PFSK-1 (cell line): ENCODE measurements around the gene COL23A1.

ENCODE experiments used
- FOXP2 ChIP-seq: optimal IDR thresholded peaks from 2 replicates; pipeline ENCODE3; 2011; ENCODE audit warnings: borderline replicate concordance, control low read depth, inconsistent platforms; ENCODE audit not compliant: insufficient read depth; ENCODE audit errors: extremely low read length, extremely low read depth
- POLR2AphosphoS5 ChIP-seq: IDR thresholded peaks from 2 replicates; pipeline ENCODE4 v1.6.1; 2012; ENCODE audit warnings: low read depth, mild to moderate bottlenecking, control low read depth, low read length, moderate library complexity
- REST ChIP-seq, 2 experiments: IDR thresholded peaks; 2 replicates each; pipeline versions ENCODE4 v1.6.1 to v1.8.0; 2011 to 2012; ENCODE audit warnings: low read depth in 2 of 2, low read length in 2 of 2, control low read depth in 1 of 2, inconsistent platforms in 1 of 2, mild to moderate bottlenecking in 1 of 2, moderate library complexity in 1 of 2; ENCODE audit not compliant: insufficient read depth in 1 of 2
- SIN3A ChIP-seq: IDR thresholded peaks from 2 replicates; pipeline ENCODE4 v1.6.1; 2012; ENCODE audit warnings: mild to moderate bottlenecking, low read length, moderate library complexity, borderline replicate concordance; ENCODE audit not compliant: insufficient read depth
- TAF1 ChIP-seq: IDR thresholded peaks from 2 replicates; pipeline ENCODE4 v1.6.1; 2012; ENCODE audit warnings: low read length, control low read depth, borderline replicate concordance; ENCODE audit not compliant: insufficient read depth

COL23A1 gene

GRCh38 chr5:178424810-178425177 is 165.4 kb downstream of the COL23A1 start:
- TF ChIP-seq TAF1 (no peak), FOXP2 (no peak), REST (IDR thresholded peaks at IDR 0.05; ENCODE audit: insufficient read depth in 1 of 2, low read depth in 2 of 2, low read length in 2 of 2) (no peak), POLR2AphosphoS5 (no peak), SIN3A (no peak)

- TF ChIP-seq TAF1 (no peak), REST (IDR thresholded peaks at IDR 0.05; ENCODE audit: insufficient read depth in 1 of 2, low read depth in 2 of 2, low read length in 2 of 2) (no peak), POLR2AphosphoS5 (no peak), FOXP2 (no peak), SIN3A (no peak)
Measured at GRCh38 chr5:178423901-178424809, 166.0 kb downstream of the COL23A1 start.

- no peak for TF ChIP-seq FOXP2
- TF ChIP-seq TAF1, result no peak
- no peak for TF ChIP-seq SIN3A
- no peak for TF ChIP-seq REST (IDR thresholded peaks at IDR 0.05; ENCODE audit: insufficient read depth in 1 of 2, low read depth in 2 of 2, low read length in 2 of 2)
- no peak for TF ChIP-seq POLR2AphosphoS5
Measured at GRCh38 chr5:178423431-178423830, 166.8 kb downstream of the COL23A1 start.

- TF ChIP-seq TAF1 (no peak), REST (IDR thresholded peaks at IDR 0.05; ENCODE audit: insufficient read depth in 1 of 2, low read depth in 2 of 2, low read length in 2 of 2) (no peak)
Measured at GRCh38 chr5:178422400-178422775, 167.8 kb downstream of the COL23A1 start.
